ENCODE data around the gene TMEM184C. TPM values are rescaled to one million over a fixed set of nuclear protein-coding genes. Genes with fewer than 3 reads are reported as not detected.

TMEM184C gene
- total RNA-seq, 2 experiments from 2014 or later: 18.5 to 20.6 TPM

DNA sequence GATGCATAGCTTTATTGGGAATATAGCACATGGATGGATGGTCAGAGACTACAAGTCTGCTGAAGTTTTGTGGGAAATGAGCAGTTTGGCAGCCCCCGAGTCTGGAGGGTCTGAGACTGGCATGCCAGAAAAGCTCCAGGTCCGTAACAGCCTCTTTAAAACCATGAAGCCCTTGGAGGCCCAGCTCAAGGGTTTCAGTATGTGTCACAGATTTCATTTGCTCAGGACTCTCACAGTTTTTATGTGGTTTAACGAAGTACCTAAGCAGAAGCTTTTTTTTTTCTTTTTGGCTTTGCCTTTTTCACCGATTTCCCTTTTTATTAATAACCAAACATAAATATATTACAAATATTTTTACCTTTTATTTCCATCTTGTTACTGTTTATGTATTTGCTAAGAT is 30.6 kb upstream of the TMEM184C start:
- Mint-ChIP-seq H3K4me3 (no peak overlapping the region), H3K9me3 (ENCODE audit: insufficient read depth) (no peaks in the 10 kb centered on the region), H3K4me1 (ENCODE audit: low read depth) (no peaks in the 10 kb centered on the region), H3K27me3 (ENCODE audit: low read depth) (peaks cover 13% of the 10 kb centered on the region), H3K27ac (no peak overlapping the region), H3K36me3 (ENCODE audit: low read depth) (no peaks in the 10 kb centered on the region)
- ChIA-PET CTCF (interaction anchor here (1.6 to 2.1 kb wide), 2 partner anchors 68 to 280 kb away, joined by 6 to 14 read pairs; no protein-coding TSS in a partner anchor), POLR2A (no interaction called here)
- DNase-seq: no peak
- no peak for ATAC-seq

DNA sequence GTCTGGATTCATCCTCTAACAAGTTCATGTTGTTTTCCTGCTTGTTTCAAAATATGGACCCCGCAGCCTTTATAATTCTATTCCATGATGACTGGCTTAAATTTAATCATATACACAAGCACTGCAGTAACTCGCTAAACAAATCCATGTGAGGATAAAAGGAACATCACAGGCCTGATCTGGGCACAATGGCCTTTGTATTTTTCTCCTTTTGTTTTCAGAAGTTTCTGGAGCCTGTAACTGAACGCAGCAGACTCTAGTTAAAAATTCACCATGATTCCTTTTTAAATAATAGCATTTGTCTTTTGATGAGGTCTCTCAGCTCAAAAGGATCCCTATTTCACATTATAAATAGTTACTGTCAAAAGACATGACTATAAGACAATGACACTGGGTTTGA is 30.2 kb upstream of the TMEM184C start:
- CTCF ChIA-PET: interaction anchor here (1.6 to 2.1 kb wide), 2 partner anchors 69 to 280 kb away, joined by 6 to 14 read pairs; no protein-coding TSS in a partner anchor
- Mint-ChIP-seq H3K4me3 (no peak overlapping the region), H3K9me3 (ENCODE audit: insufficient read depth) (no peaks in the 10 kb centered on the region), H3K27ac (no peak overlapping the region), H3K27me3 (ENCODE audit: low read depth) (peaks cover 13% of the 10 kb centered on the region), H3K36me3 (ENCODE audit: low read depth) (no peaks in the 10 kb centered on the region), H3K4me1 (ENCODE audit: low read depth) (no peaks in the 10 kb centered on the region)
- no peak for ATAC-seq
- no peak for DNase-seq
- POLR2A ChIA-PET: no interaction called here

DNA sequence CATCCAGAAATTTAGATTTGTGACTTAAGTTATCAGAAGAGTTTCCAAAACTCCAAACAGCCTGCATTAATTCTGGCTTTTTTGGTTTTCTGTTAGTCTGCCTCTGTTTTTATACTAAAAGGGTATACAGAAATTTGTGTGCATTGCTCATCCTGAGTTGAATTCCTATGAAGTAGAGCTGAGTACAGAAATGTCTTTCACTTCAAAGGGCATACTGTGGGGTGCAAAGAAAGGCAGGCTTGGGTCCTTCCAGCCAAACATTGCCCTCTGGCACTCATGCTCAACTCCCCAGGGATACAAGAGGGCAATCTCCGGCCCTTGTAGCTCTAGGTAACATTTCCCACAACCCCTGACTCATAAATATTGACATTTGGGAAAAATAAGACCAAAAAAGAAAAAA is 27.6 kb upstream of the TMEM184C start:
- ChIA-PET POLR2A (no interaction called here), CTCF (interaction anchor here (0.6 to 2.9 kb wide), 15 partner anchors 8 to 492 kb away, joined by 3 to 33 read pairs (median 5); partner anchors contain the start of genes ARHGAP10 and TMEM184C)
- H3K27ac Mint-ChIP-seq: no peak overlapping the region
- peaks cover 5% of the 10 kb centered on the region for H3K4me1 Mint-ChIP-seq (ENCODE audit: low read depth)
- H3K9me3 Mint-ChIP-seq (ENCODE audit: insufficient read depth): no peaks in the 10 kb centered on the region
- DNase-seq: no peak
- no peak overlapping the region for H3K4me3 Mint-ChIP-seq
- no peaks in the 10 kb centered on the region for H3K36me3 Mint-ChIP-seq (ENCODE audit: low read depth)
- H3K27me3 Mint-ChIP-seq (ENCODE audit: low read depth): peaks cover 17% of the 10 kb centered on the region
- no peak for ATAC-seq

DNA sequence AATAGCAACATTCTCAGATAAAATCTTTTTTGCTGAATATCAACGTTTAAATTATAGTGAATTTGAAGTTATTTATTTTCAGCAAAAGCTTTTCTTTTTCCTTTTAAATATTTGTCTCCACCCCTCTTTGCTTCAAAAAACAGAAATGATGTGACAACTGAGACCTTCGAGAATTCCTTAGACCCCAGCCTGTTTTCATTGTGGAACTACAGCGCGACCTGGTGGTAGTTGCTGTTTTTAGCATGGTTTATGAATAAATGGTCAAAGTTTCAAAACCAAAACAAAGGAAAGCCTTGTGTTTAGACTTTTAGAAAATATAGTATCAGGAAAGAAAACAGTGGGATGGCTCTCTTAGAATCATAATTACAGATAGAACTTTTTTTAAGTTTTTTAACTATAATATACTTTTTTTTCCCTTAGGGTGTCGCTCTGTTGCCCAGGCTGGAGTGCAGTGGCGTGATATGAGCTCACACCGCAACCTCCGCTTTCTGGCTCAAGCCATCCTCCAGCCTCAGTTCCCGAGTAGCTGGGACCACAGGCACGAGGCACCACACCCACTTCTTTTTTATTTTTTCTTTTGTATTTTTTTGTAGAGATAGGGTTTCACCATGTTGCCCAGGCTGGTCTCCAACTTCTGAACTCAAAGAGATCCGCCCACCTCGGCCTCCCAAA is 26.8 kb upstream of the TMEM184C start:
- ChIA-PET POLR2A (no interaction called here), CTCF (interaction anchor here (0.5 to 2.9 kb wide), 14 partner anchors 9 to 493 kb away, joined by 3 to 33 read pairs (median 4); partner anchors contain the start of gene TMEM184C)
- H3K27me3 Mint-ChIP-seq (ENCODE audit: low read depth): peaks cover 14% of the 10 kb centered on the region
- no peaks in the 10 kb centered on the region for H3K36me3 Mint-ChIP-seq (ENCODE audit: low read depth)
- H3K4me3 Mint-ChIP-seq: no peak overlapping the region
- no peak overlapping the region for H3K27ac Mint-ChIP-seq
- H3K9me3 Mint-ChIP-seq (ENCODE audit: insufficient read depth): no peaks in the 10 kb centered on the region
- peak; percentile 61 for DNase-seq
- H3K4me1 Mint-ChIP-seq (ENCODE audit: low read depth): peaks cover 5% of the 10 kb centered on the region
- ATAC-seq: no peak

DNA sequence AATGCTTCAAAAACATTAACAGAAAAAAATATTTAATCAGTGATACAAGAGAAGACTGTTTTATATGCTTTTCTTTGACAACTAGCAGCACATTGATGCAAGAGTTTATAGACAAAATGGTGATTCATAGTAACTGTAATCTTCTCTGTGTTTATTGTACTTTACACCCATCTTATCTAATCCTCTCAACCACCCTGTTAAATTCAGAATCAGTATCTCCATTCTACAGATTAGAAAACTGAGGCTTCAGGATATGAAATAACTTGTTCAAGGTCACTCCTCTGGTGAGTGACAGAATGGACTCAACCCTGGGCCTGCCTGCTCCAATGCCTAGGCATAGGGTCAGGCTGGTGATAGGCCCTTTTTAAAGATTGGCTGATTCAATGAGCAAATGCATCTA is 26.1 kb upstream of the TMEM184C start:
- ChIA-PET POLR2A (no interaction called here), CTCF (interaction anchor here (0.5 to 2.9 kb wide), 4 partner anchors 72 to 430 kb away, joined by 3 to 29 read pairs (median 10); no protein-coding TSS in a partner anchor)
- no peaks in the 10 kb centered on the region for H3K9me3 Mint-ChIP-seq (ENCODE audit: insufficient read depth)
- no peak for DNase-seq
- H3K36me3 Mint-ChIP-seq (ENCODE audit: low read depth): no peaks in the 10 kb centered on the region
- peaks cover 13% of the 10 kb centered on the region for H3K27me3 Mint-ChIP-seq (ENCODE audit: low read depth)
- peaks cover 5% of the 10 kb centered on the region for H3K4me1 Mint-ChIP-seq (ENCODE audit: low read depth)
- no peak for ATAC-seq
- no peak overlapping the region for H3K27ac Mint-ChIP-seq
- H3K4me3 Mint-ChIP-seq: no peak overlapping the region

DNA sequence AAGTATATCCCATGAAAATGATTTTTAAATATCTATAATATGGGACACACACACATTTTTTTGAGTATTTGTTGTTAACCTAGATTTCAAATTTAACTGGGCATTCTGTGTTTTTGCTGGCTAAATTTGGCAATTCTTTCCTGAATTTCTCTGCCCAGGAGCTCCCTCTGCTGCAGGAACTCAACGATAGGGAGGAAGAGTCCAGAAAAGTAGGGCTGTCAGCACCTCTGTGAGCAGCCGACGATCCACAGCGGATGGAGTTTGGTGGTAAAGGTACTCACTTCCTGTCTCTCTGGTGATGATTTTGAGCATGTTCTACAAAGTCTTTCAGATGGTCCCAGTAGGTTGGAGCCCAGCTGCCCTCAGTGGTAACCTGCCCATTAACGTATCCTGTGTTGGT is 23.1 kb upstream of the TMEM184C start:
- Mint-ChIP-seq H3K36me3 (ENCODE audit: low read depth) (no peaks in the 10 kb centered on the region), H3K9me3 (ENCODE audit: insufficient read depth) (no peaks in the 10 kb centered on the region), H3K27me3 (ENCODE audit: low read depth) (peaks cover 14% of the 10 kb centered on the region), H3K27ac (no peak overlapping the region), H3K4me3 (no peak overlapping the region), H3K4me1 (ENCODE audit: low read depth) (peaks cover 5% of the 10 kb centered on the region)
- DNase-seq (peak; percentile 25), ATAC-seq (peak; percentile 53)
- ChIA-PET POLR2A (no interaction called here), CTCF (interaction anchor here (1.0 to 4.8 kb wide), 3 partner anchors 75 to 433 kb away, joined by 4 to 58 read pairs (median 6); no protein-coding TSS in a partner anchor)

DNA sequence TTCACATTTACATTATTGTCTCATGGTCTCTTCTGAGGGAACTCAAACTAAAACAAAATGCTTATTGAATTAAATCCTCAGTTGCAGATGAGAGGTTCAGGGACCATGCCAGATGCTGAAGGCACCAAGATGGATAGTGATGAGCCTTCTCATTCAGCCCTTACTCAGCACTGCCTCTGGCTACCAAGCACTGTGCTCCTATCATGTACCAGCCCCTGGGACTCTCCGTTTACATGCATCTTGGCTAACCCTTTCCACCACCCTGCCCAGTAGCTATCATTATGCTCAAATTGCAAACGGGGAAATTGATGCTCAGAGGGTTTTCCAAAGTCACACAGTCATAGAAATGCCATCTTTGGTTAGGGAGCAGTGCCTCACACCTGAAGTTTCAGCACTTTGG is 22.6 kb upstream of the TMEM184C start:
- ATAC-seq: no peak
- CTCF ChIA-PET: interaction anchor here (0.8 to 4.8 kb wide), 3 partner anchors 76 to 433 kb away, joined by 3 to 58 read pairs (median 6); no protein-coding TSS in a partner anchor

DNA sequence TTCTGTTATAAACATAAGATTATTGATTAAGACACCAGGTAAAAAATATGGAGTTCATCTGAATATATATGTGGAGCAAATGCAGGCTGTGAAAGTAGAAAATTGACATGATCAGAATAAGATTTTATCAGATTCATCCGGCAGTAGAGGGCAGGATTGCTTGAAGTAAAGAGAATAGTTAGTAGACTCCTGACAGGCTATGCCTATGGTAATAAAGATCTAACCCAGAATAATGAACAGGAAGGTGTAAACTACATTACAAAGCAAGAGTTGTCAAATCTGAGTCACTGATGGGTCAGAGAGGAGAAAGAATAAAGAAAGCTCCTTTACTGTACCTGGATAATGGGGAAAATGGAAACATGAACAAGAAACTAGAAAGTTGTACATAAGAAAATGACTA is 20.8 kb upstream of the TMEM184C start:
- POLR2A ChIA-PET: interaction anchor here (0.6 to 1.9 kb wide), 2 partner anchors 21 to 117 kb away, joined by 5 to 6 read pairs; partner anchors contain the start of gene TMEM184C
- no peak for ATAC-seq
- DNase-seq: no peak
- no peaks in the 10 kb centered on the region for H3K9me3 Mint-ChIP-seq (ENCODE audit: insufficient read depth)
- H3K4me3 Mint-ChIP-seq: no peak overlapping the region
- peaks cover 12% of the 10 kb centered on the region for H3K27me3 Mint-ChIP-seq (ENCODE audit: low read depth)
- CTCF ChIA-PET: interaction anchor here (1.2 to 4.8 kb wide), 4 partner anchors 19 to 270 kb away, joined by 3 to 58 read pairs (median 3); no protein-coding TSS in a partner anchor
- peaks cover 5% of the 10 kb centered on the region for H3K4me1 Mint-ChIP-seq (ENCODE audit: low read depth)
- H3K27ac Mint-ChIP-seq: no peak overlapping the region
- H3K36me3 Mint-ChIP-seq (ENCODE audit: low read depth): no peaks in the 10 kb centered on the region

More for the DNA sequence above, 22.6 kb upstream of the TMEM184C start:
- Mint-ChIP-seq H3K27ac (no peak overlapping the region), H3K4me3 (no peak overlapping the region), H3K36me3 (ENCODE audit: low read depth) (no peaks in the 10 kb centered on the region), H3K4me1 (ENCODE audit: low read depth) (peaks cover 5% of the 10 kb centered on the region), H3K9me3 (ENCODE audit: insufficient read depth) (no peaks in the 10 kb centered on the region), H3K27me3 (ENCODE audit: low read depth) (peaks cover 14% of the 10 kb centered on the region)
- POLR2A ChIA-PET: no interaction called here
- DNase-seq: no peak

DNA sequence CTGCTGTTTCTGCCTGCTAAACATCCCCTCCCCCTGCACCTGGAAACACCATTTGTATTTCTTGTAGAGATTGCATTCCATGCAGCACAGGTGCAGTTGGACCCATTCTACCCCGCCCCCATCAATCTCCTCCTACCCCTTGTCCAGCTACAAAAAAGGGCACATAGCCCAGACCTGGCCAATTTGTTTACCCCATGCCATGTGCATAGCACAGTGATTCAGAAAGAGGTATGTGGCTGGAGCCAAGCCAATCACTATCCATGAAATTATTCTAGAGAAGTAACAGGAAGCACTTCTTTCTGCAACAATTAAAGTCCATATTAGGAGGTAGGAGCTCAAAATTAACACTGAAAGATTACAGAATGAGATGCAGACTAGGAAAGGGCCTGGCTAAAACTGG is 20.2 kb upstream of the TMEM184C start:
- H3K4me1 Mint-ChIP-seq (ENCODE audit: low read depth): peaks cover 5% of the 10 kb centered on the region
- ChIA-PET POLR2A (interaction anchor here (1.9 kb wide), 1 partner anchor 21 kb away, joined by 5 read pairs; the partner anchor contains the start of gene TMEM184C), CTCF (interaction anchor here (0.6 to 4.8 kb wide), 6 partner anchors 8 to 272 kb away, joined by 3 to 58 read pairs (median 3); no protein-coding TSS in a partner anchor)
- H3K27me3 Mint-ChIP-seq (ENCODE audit: low read depth): peaks cover 12% of the 10 kb centered on the region
- ATAC-seq (no peak), DNase-seq (no peak)
- no peaks in the 10 kb centered on the region for H3K9me3 Mint-ChIP-seq (ENCODE audit: insufficient read depth)
- no peaks in the 10 kb centered on the region for H3K36me3 Mint-ChIP-seq (ENCODE audit: low read depth)
- H3K27ac Mint-ChIP-seq: no peak overlapping the region
- no peak overlapping the region for H3K4me3 Mint-ChIP-seq

DNA sequence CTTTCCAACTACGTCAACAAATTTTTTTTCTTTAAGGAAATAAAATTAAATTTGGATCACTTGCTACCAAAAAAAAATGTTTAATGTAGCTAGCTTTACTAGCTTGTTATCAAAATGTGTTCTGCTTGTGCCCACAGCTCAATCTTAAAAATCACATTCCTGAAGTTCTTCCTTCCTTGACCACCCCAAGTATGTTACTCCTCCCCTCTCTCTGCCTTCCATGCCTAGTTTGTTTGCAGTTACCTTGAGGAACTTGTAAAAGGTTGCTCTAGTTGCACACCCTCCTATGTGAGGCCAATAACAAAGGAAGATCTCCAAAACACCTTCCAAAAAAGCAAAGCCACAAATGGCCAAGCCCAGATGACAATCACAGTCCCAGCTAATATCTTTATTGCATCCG is 19.6 kb upstream of the TMEM184C start:
- DNase-seq (no peak), ATAC-seq (no peak)
- Mint-ChIP-seq H3K9me3 (ENCODE audit: insufficient read depth) (no peaks in the 10 kb centered on the region), H3K27ac (no peak overlapping the region), H3K36me3 (ENCODE audit: low read depth) (no peaks in the 10 kb centered on the region), H3K4me3 (no peak overlapping the region), H3K4me1 (ENCODE audit: low read depth) (peaks cover 5% of the 10 kb centered on the region), H3K27me3 (ENCODE audit: low read depth) (peaks cover 12% of the 10 kb centered on the region)
- POLR2A ChIA-PET: interaction anchor here (1.9 kb wide), 1 partner anchor 20 kb away, joined by 5 read pairs; the partner anchor contains the start of gene TMEM184C
- CTCF ChIA-PET: interaction anchor here (1.0 to 4.8 kb wide), 6 partner anchors 9 to 269 kb away, joined by 3 to 58 read pairs (median 3); no protein-coding TSS in a partner anchor

DNA sequence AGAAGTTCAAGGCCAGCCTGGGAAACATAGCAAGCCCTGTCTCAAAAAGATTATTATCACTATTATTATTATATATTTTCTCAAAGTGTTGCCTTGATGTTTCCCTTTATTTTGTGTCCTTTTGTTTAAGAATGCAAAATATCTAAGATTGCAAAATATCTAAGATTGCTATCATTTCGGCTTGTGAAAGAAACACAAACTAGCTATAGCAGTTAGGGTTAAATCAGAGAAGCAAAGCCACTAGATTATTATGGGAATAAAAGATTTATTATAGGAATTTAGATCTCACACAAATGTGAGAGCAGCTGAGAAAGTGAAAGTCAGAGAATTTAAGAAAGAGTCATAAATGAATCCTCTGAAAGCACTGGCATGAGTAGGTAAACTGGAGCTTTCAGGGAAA is 18.0 kb upstream of the TMEM184C start:
- Mint-ChIP-seq H3K27ac (no peak overlapping the region), H3K4me3 (no peak overlapping the region), H3K27me3 (ENCODE audit: low read depth) (peaks cover 3% of the 10 kb centered on the region), H3K9me3 (ENCODE audit: insufficient read depth) (no peaks in the 10 kb centered on the region), H3K36me3 (ENCODE audit: low read depth) (no peaks in the 10 kb centered on the region), H3K4me1 (ENCODE audit: low read depth) (peaks cover 3% of the 10 kb centered on the region)
- CTCF ChIA-PET: interaction anchor here (1.4 to 2.0 kb wide), 2 partner anchors 9 to 267 kb away, joined by 5 to 10 read pairs; no protein-coding TSS in a partner anchor
- ATAC-seq: no peak
- no peak for DNase-seq
- POLR2A ChIA-PET: no interaction called here

DNA sequence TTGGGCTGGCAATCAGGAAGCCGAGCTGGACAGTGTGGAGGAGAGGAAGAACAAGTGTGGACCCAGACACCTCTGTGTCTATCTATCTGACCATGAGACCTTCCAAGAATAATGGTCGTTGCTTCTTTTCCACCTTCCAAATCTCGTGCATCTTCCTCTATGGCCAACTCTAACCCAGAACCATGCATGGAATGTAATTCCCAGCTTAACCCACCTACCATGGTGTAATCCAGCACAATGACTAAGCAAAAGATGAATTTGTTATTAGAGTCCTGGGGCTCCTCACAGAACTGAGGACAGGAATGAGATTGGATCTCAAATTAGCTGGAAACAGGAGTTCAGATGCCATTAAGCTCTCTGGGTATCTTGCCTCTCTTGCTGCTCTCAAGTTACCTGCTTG is 17.4 kb upstream of the TMEM184C start:
- Mint-ChIP-seq H3K4me3 (no peak overlapping the region), H3K4me1 (ENCODE audit: low read depth) (no peaks in the 10 kb centered on the region), H3K9me3 (ENCODE audit: insufficient read depth) (no peaks in the 10 kb centered on the region), H3K27me3 (ENCODE audit: low read depth) (peaks cover 3% of the 10 kb centered on the region), H3K27ac (no peak overlapping the region), H3K36me3 (ENCODE audit: low read depth) (no peaks in the 10 kb centered on the region)
- DNase-seq (no peak), ATAC-seq (no peak)
- ChIA-PET POLR2A (no interaction called here), CTCF (interaction anchor here (1.4 to 2.0 kb wide), 2 partner anchors 10 to 267 kb away, joined by 5 to 10 read pairs; no protein-coding TSS in a partner anchor)

Measured in activated CD8-positive, alpha-beta T cell treated with anti-CD3 and anti-CD28 coated beads, Interleukin-2, amount 10 ng/mL, durations not matched to agents 7 days and 5 days (primary cell).